NCI-H128 (cell line): ENCODE data around the gene WDR44.
"Not testable (repeated sequence)": the region's sequence is repeated elsewhere in the genome, so short reads cannot be mapped to it uniquely, and the experiment has no call there.

Source experiments
- DNase-seq: peaks from one replicate; lab custom pipeline; 2025; ENCODE audit not compliant: unreplicated experiment; lab: John Stamatoyannopoulos, UW

The WDR44 gene

GRCh38 chrX:118475903-118476302 is 130.0 kb downstream of the WDR44 start:
- no peak for DNase-seq

GRCh38 chrX:118480172-118480571 is 134.3 kb downstream of the WDR44 start:
- no peak for DNase-seq

- DNase-seq: not testable (repeated sequence)
Measured at GRCh38 chrX:118482384-118482783, 136.5 kb downstream of the WDR44 start.

- no peak for DNase-seq
Measured at GRCh38 chrX:118484216-118484903, 138.5 kb downstream of the WDR44 start.

- DNase-seq: not testable (repeated sequence)
Measured at GRCh38 chrX:118486693-118487092, 140.8 kb downstream of the WDR44 start.

- DNase-seq: no peak
Measured at GRCh38 chrX:118493016-118493415, 147.1 kb downstream of the WDR44 start.

GRCh38 chrX:118493653-118494297 is 147.9 kb downstream of the WDR44 start:
- DNase-seq: no peak

- no peak for DNase-seq
Measured at GRCh38 chrX:118495061-118495921, 149.4 kb downstream of the WDR44 start, which contains the start of gene DOCK11. TSS of gene DOCK11 (plus strand) at chrX:118495815. CDS start at chrX:118495972, 157 bp downstream.

GRCh38 chrX:118495958-118496762 is 150.3 kb downstream of the WDR44 start:
- no peak for DNase-seq

GRCh38 chrX:118496763-118497079 is 150.8 kb downstream of the WDR44 start:
- no peak for DNase-seq

- no peak for DNase-seq
Measured at GRCh38 chrX:118497180-118497818, 151.4 kb downstream of the WDR44 start.

GRCh38 chrX:118498351-118498750 is 152.4 kb downstream of the WDR44 start:
- DNase-seq: no peak

- DNase-seq: no peak
Measured at GRCh38 chrX:118498755-118499154, 152.8 kb downstream of the WDR44 start.

- DNase-seq: no peak
Measured at GRCh38 chrX:118499295-118499694, 153.4 kb downstream of the WDR44 start.
